GM12878 (cell line): ENCODE measurements around the gene DCK. TPM values are rescaled to one million over a fixed set of nuclear protein-coding genes. Genes with fewer than 3 reads are reported as not detected.
"Not testable (repeated sequence)": the region's sequence is repeated elsewhere in the genome, so short reads cannot be mapped to it uniquely, and the experiment has no call there.

Experiments used
- ATAC-seq: fragments of 200-7000 bp; cut with Tn5 transposase; 3 replicates; pipeline ENCODE4 v1.9.1; 2020; ENCODE audit warnings: mild to moderate bottlenecking, moderate library complexity
- BruUV-seq: library from RNA; stranded (reverse); fragments of 400-500 nt; replicated peaks from 2 replicates; lab custom pipeline; 2021; lab: Mats Ljungman, UMichigan
- CTCF ChIA-PET: fragments of 300-600 bp; sonication (Branson Sonifier 250); formaldehyde crosslinking; extraction: SDS; loops from one replicate; lab custom pipeline; 2021; ENCODE audit warnings: inconsistent platforms; lab: Yijun Ruan, JAX
- POLR2A ChIA-PET: fragments of 350-600 bp; formaldehyde crosslinking; extraction: SDS; loops from one replicate; lab custom pipeline; 2021; ENCODE audit warnings: inconsistent platforms; lab: Charles Lee
- RAD21 ChIA-PET: fragments of 300-600 bp; sonication (Branson Sonifier 250); formaldehyde crosslinking; loops from one replicate; lab custom pipeline; 2023; ENCODE audit warnings: antibody characterized with exemption; ENCODE audit not compliant: unreplicated experiment; lab: Charles Lee
- SMC1A ChIA-PET: fragments of 300-600 bp; sonication (Branson Sonifier 250); formaldehyde crosslinking; loops from one replicate; lab custom pipeline; 2023; ENCODE audit not compliant: unreplicated experiment, uncharacterized antibody; lab: Charles Lee
- DNase-seq: peaks from one replicate; pipeline ENCODE4 v3.0.0-alpha.2; 2011; ENCODE audit warnings: low read depth, low spot score
- FAIRE-seq: peaks from 3 replicates; lab custom pipeline; 2011; peaks lifted over from hg19 to GRCh38; lab: Jason Lieb, UNC
- H2AFZ ChIP-seq: 2 replicates; pipeline ENCODE4 v1.6.0; 2011; ENCODE audit warnings: low read depth, low read length, control low read depth; ENCODE audit not compliant: control insufficient read depth
- H3K27ac ChIP-seq: 2 replicates; pipeline ENCODE4 v1.5.1; 2011; ENCODE audit warnings: control low read depth; ENCODE audit not compliant: control insufficient read depth, insufficient read depth
- H3K27me3 ChIP-seq, 2 experiments: replicated peaks in 1 of 2; 2 replicates each; pipeline versions ENCODE4 v1.6.0 to v1.6.1; 2011; ENCODE audit warnings: low read length in 1 of 2; ENCODE audit not compliant: control insufficient read depth in 2 of 2, insufficient read depth in 2 of 2
- H3K36me3 ChIP-seq, 2 experiments: 2 replicates each; pipeline ENCODE4 v1.5.1; 2011; ENCODE audit warnings: low read length in 1 of 2; ENCODE audit not compliant: control insufficient read depth in 2 of 2, insufficient read depth in 2 of 2
- H3K4me1 ChIP-seq: 2 replicates; pipeline ENCODE4 v1.6.1; 2011; ENCODE audit warnings: mild to moderate bottlenecking, low read length, moderate library complexity, mixed read lengths; ENCODE audit not compliant: control insufficient read depth, insufficient read depth
- H3K4me2 ChIP-seq: 2 replicates; pipeline ENCODE4 v1.6.0; 2011; ENCODE audit warnings: control low read depth; ENCODE audit not compliant: control insufficient read depth, insufficient read depth
- H3K4me3 ChIP-seq: fragments of 200-600 bp; sonication (generic); 2 replicates; pipeline ENCODE4 v1.5.1; 2016
- H3K79me2 ChIP-seq: 2 replicates; pipeline ENCODE4 v1.6.0; 2011; ENCODE audit warnings: low read length; ENCODE audit not compliant: control insufficient read depth, insufficient read depth
- H3K9ac ChIP-seq: 2 replicates; pipeline ENCODE4 v1.8.0; 2011; ENCODE audit warnings: low read length, control low read depth, mixed read lengths; ENCODE audit not compliant: control insufficient read depth, insufficient read depth
- H3K9me3 ChIP-seq: replicated peaks from 3 replicates; pipeline ENCODE4 v1.5.1; 2011; ENCODE audit warnings: mild to moderate bottlenecking, low read length; ENCODE audit not compliant: control insufficient read depth, insufficient read depth
- H4K20me1 ChIP-seq: 2 replicates; pipeline ENCODE4 v1.6.0; 2011; ENCODE audit not compliant: control insufficient read depth, insufficient read depth
- CBFB ChIP-seq: IDR thresholded peaks from 2 replicates; pipeline ENCODE4 v1.6.1; 2016; ENCODE audit warnings: antibody characterized with exemption, low read depth
- HDGF ChIP-seq: fragments of 450-650 bp; IDR thresholded peaks from 2 replicates; pipeline ENCODE4 v1.6.1; 2016; ENCODE audit warnings: antibody characterized with exemption
- MXI1 ChIP-seq: fragments of 150-350 bp; IDR thresholded peaks from 2 replicates; pipeline ENCODE4 v1.6.1; 2011; ENCODE audit warnings: low read depth, mild to moderate bottlenecking, inconsistent platforms, low read length, improper control_type of control experiment
- NBN ChIP-seq: fragments of 450-650 bp; IDR thresholded peaks from 2 replicates; pipeline ENCODE4 v1.6.1; 2016
- RAD51 ChIP-seq: fragments of 450-650 bp; IDR thresholded peaks from 2 replicates; pipeline ENCODE4 v1.6.1; 2016; ENCODE audit warnings: moderate library complexity, mild to moderate bottlenecking, inconsistent platforms
- SPI1 ChIP-seq: IDR thresholded peaks from 2 replicates; pipeline ENCODE4 v1.6.1; 2011; ENCODE audit warnings: low read depth, mild to moderate bottlenecking, low read length, moderate library complexity, borderline replicate concordance; ENCODE audit not compliant: insufficient read depth
- WGBS: methylation state at CpG from one replicate; pipeline ENCODE4 v1.1.6; 2016; ENCODE audit warnings: low lambda C conversion rate; ENCODE audit not compliant: insufficient replicate concordance, insufficient coverage; ENCODE audit errors: missing lambda C conversion rate; 5-methylcytosine and 5-hydroxymethylcytosine counted together
- in situ Hi-C: fragments of 300-500 bp; cut with MboI; formaldehyde crosslinking; loops from 9 replicates; pipeline ENCODE4 v1.14.3; 2018; ENCODE audit warnings: mixed read lengths
- intact Hi-C: fragments of 100-400 bp; cut with micrococcal nuclease; formaldehyde crosslinking; loops from one replicate; pipeline ENCODE4 v1.14.2; 2022; ENCODE audit not compliant: unreplicated experiment
- polyA plus RNA-seq, 11 experiments: library from polyadenylated mRNA; depleted of rRNA in 4 of 11; unstranded in 6 of 11; stranded (reverse) in 5 of 11; fragments of >200 nt; fragmentation: Nextera tagmentation in 4 of 11; fragmentation: Illumina TruSeq in 1 of 11; extraction: Ambion mirVana in 4 of 11; extraction: Trizol in 1 of 11; gene quantifications; 1 replicate in 1 of 11; 2 replicates in 10 of 11; pipeline versions ENCODE4 v1.2.1 to v1.2.3, GENCODE V29; 2011 to 2016; ENCODE audit warnings: inconsistent platforms in 2 of 11, missing spikeins in 2 of 11, low read depth in 1 of 11
- total RNA-seq, 4 experiments: library from RNA; depleted of rRNA in 3 of 4; stranded (reverse); fragments of >200 nt in 3 of 4; fragmentation: Illumina TruSeq in 1 of 4; extraction: Trizol in 1 of 4; gene quantifications; 2 replicates each; pipeline versions ENCODE4 v1.2.1 to v1.2.3, GENCODE V29; 2013 to 2021

DCK gene
- total and polyA plus RNA-seq, 10 of the 15 experiments (the other 5 are each of a cell fraction or from before 2014, with no cell fraction given): 20.0 to 69.4 (median 26.2) TPM

DNA sequence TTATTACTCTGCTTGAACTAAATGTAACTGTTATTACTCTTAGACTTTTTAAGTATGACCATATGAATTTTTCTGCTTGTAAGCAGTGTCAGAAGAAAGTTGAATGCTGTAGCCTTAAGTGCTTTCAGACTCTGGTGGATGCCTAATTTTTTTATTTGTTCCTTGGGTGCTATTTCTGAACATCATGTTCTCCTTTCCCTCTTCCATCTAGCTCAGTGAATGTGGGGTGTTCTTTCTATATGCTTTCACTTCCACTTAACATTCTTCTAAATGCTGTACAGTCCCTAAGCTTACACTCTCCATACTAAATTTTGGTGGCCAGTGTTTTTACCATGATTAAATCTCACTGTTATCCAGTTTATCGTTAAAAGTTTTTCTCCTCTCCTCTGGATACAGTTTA is 3.6 kb downstream of the DCK start:
- RAD21 ChIA-PET: interaction anchor here (0.7 to 6.3 kb wide), 11 partner anchors 10 to 319 kb away, joined by 3 to 127 read pairs (median 3); partner anchors contain the start of gene GRSF1
- 0 out of 2 replicates have a peak, but pooled peaks cover 3% of the 10 kb centered on the region for H3K4me1 ChIP-seq
- WGBS: 55% methylated on average over 1 of the region's 1 CpG
- ATAC-seq: peak; percentile 13
- peaks cover 1% of the 10 kb centered on the region; the same call in 2 of the 3 replicates for H3K9me3 ChIP-seq
- in situ Hi-C loops: no loop called here
- no TSS peak for BruUV-seq
- no peaks in the 10 kb centered on the region for H3K27me3 ChIP-seq
- peaks cover 78% of the 10 kb centered on the region for H3K79me2 ChIP-seq
- no peak for FAIRE-seq
- peak overlapping the region; percentile 86 for H3K4me2 ChIP-seq
- no peak for DNase-seq
- H3K4me3 ChIP-seq: peak overlapping the region; percentile 95
- peak overlapping the region; percentile 18; the same call in 1 of the 2 replicates for H3K27ac ChIP-seq
- CTCF ChIA-PET: interaction anchor here (0.6 to 6.5 kb wide), 10 partner anchors 9 to 345 kb away, joined by 3 to 147 read pairs (median 4); no protein-coding TSS in a partner anchor
- H3K36me3 ChIP-seq: peaks cover 0 to 2% of the 10 kb centered on the region in 2 experiments; a peak in 2 of 4 replicates
- intact Hi-C loops: loop anchor here (10.0 kb wide), 1 partner anchor 312 kb away; the partner anchor contains the start of gene UTP3
- no peak overlapping the region for H2AFZ ChIP-seq
- H4K20me1 ChIP-seq: no peaks in the 10 kb centered on the region
- TF ChIP-seq NBN (0 out of 2 replicates have a peak, but pooled peaks have one; percentile 13), HDGF (no peak), SPI1 (peak; percentile 12; the same call in 1 of the 2 replicates), RAD51 (no peak)
- peak overlapping the region; percentile 17; the same call in 1 of the 2 replicates for H3K9ac ChIP-seq
- SMC1A ChIA-PET: interaction anchor here (0.7 to 10.9 kb wide), 19 partner anchors 10 to 340 kb away, joined by 3 to 169 read pairs (median 3); partner anchors contain the start of genes MOB1B and UTP3
- POLR2A ChIA-PET: interaction anchor here (0.6 to 4.5 kb wide), 10 partner anchors 8 to 293 kb away, joined by 3 to 16 read pairs (median 4); partner anchors contain the start of genes GRSF1 and MOB1B

DNA sequence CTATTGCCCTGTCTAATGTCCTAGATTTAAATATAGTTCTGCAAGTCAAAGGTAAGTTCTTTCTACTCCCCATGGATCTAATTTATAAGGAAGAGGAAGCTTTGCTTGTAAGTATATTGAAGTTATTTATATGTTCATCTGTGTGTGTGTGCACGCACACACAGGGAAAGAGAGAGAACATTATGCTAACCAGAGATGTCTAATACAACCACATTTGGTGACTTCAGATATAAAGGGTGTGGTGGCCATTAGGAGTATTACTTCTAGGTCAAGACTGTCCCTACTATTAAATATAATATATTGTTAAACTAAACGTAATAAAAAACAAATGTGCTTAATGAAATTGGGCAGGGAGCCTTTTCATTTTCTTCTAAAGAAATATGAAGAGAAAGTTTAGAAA is 4.1 kb downstream of the DCK start:
- ATAC-seq: no peak
- intact Hi-C loops: loop anchor here (10.0 kb wide), 1 partner anchor 313 kb away; the partner anchor contains the start of gene UTP3
- TF ChIP-seq MXI1: peak; percentile 39; the same call in 1 of the 2 replicates
- no peak for TF ChIP-seq CBFB
- ChIA-PET RAD21 (interaction anchor here (0.7 to 6.3 kb wide), 7 partner anchors 9 to 310 kb away, joined by 3 to 127 read pairs (median 4); no protein-coding TSS in a partner anchor), POLR2A (interaction anchor here (0.6 to 4.5 kb wide), 8 partner anchors 9 to 293 kb away, joined by 3 to 16 read pairs (median 3); partner anchors contain the start of genes GRSF1 and MOB1B), SMC1A (interaction anchor here (0.8 to 10.9 kb wide), 14 partner anchors 10 to 320 kb away, joined by 3 to 169 read pairs (median 3); partner anchors contain the start of gene UTP3), CTCF (interaction anchor here (0.6 to 6.5 kb wide), 5 partner anchors 9 to 345 kb away, joined by 3 to 147 read pairs (median 4); no protein-coding TSS in a partner anchor)
- H3K4me1 ChIP-seq: 0 out of 2 replicates have a peak, but pooled peaks cover 3% of the 10 kb centered on the region
- H3K27ac ChIP-seq: no peak overlapping the region
- in situ Hi-C loops: no loop called here
- H3K9ac ChIP-seq: peak overlapping the region; percentile 17; the same call in 1 of the 2 replicates
- peaks cover 1% of the 10 kb centered on the region; the same call in 2 of the 3 replicates for H3K9me3 ChIP-seq
- peak overlapping the region; percentile 86 for H3K4me2 ChIP-seq
- no peak overlapping the region for H2AFZ ChIP-seq
- no peaks in the 10 kb centered on the region for H4K20me1 ChIP-seq
- FAIRE-seq: no peak
- H3K79me2 ChIP-seq: peaks cover 81% of the 10 kb centered on the region
- H3K36me3 ChIP-seq: peaks cover 0 to 2% of the 10 kb centered on the region in 2 experiments; a peak in 2 of 4 replicates
- BruUV-seq: no TSS peak
- DNase-seq: no peak
- no peaks in the 10 kb centered on the region for H3K27me3 ChIP-seq
- peak overlapping the region; percentile 95 for H3K4me3 ChIP-seq
- 58% methylated on average over 2 of the region's 2 CpGs for WGBS

DNA sequence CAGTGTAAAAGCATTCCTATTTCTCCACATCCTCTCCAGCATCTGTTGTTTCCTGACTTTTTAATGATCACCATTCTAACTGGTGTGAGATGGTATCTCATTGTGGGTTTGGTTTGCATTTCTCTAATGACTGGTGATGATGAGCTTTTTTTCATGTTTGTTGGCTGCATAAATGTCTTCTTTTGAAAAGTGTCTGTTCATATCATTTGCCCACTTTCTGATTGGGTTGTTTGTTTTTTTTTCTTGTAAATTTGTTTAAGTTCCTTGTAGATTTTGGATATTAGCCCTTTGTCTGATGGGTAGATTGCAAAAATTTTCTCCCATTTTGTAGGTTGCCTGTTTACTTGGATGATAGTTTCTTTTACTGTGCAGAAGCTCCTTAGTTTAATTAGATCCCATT is 6.2 kb downstream of the DCK start:
- POLR2A ChIA-PET, DNase-seq, H3K4me2 ChIP-seq, H3K4me3 ChIP-seq, H3K4me1 ChIP-seq, H2AFZ ChIP-seq, ATAC-seq, H3K27me3 ChIP-seq, H3K36me3 ChIP-seq, H3K27ac ChIP-seq, H4K20me1 ChIP-seq, H3K9me3 ChIP-seq, FAIRE-seq, in situ Hi-C loops, H3K9ac ChIP-seq, BruUV-seq: not testable (repeated sequence)
- RAD21 ChIA-PET: interaction anchor here (1.0 kb wide), 1 partner anchor 10 kb away, joined by 4 read pairs; no protein-coding TSS in a partner anchor
- SMC1A ChIA-PET: interaction anchor here (1.2 to 10.9 kb wide), 3 partner anchors 8 to 296 kb away, joined by 3 to 169 read pairs (median 5); no protein-coding TSS in a partner anchor
- intact Hi-C loops: loop anchor here (10.0 kb wide), 1 partner anchor 315 kb away; the partner anchor contains the start of gene UTP3
- peaks cover 70% of the 10 kb centered on the region for H3K79me2 ChIP-seq
- CTCF ChIA-PET: interaction anchor here (0.8 to 0.9 kb wide), 2 partner anchors 9 to 265 kb away, joined by 3 to 4 read pairs; no protein-coding TSS in a partner anchor
